Heart left ventricle (tissue), 13 donors: Measurements from ENCODE around the gene RNGTT.

Experiments
- CTCF ChIP-seq, 12 donors: fragments of 200-600 bp; sonication (generic) in 4 of 12; IDR thresholded peaks; one replicate each; pipeline versions ENCODE4 v1.5.0 to v1.8.0; 2018 to 2022; ENCODE audit warnings: antibody characterized with exemption in 12 of 12, mild to moderate bottlenecking in 5 of 12
- POLR2A ChIP-seq, 2 donors: fragments of 450-650 bp; IDR thresholded peaks; one replicate each; pipeline ENCODE4 v1.6.1; 2017; ENCODE audit warnings: antibody characterized with exemption in 2 of 2, mild to moderate bottlenecking in 2 of 2, moderate library complexity in 2 of 2
- donor health status: ischemic (EF 13 %, LVEDD 7.1; RV severe dilation, severe dysfunction).
- donor health status: DM: no; HTN: yes; CAD: no.
- donor health status: DM: no; HTN: no; CAD: no.
- donor health status: ischemic (EF 25% LVEDD 6.9; RV normal size, moderate dysfunction).
- donor health status: ischemic (EF 25% LVEDD 5.7; RV mildly dilated, moderate dysfunction).
- donor health status: ischemic (EF 35%, LVEDD 5.7; RV mildly dilated, moderate dysfunction).
- donor health status: nonischemic (EF 11% LVEDD 7.7; RV severe dilation, severe dysfunction).
- donor health status: DM: yes; HTN: yes; CAD: no.
- donor health status: PGD.
- donor health status: ischemic (EF 29% LVEDD 5.4; RV normal size, mild dysfunction).
- donor health status: nonischemic (EF 23%, LVEDD 6.1; RV moderate dilation, normal function).

GRCh38 chr6:89010825-89011224, 47.4 kb upstream of the RNGTT start:
- no peak for TF ChIP-seq CTCF (IDR thresholded peaks at IDR 0.05)
- TF ChIP-seq POLR2A (IDR thresholded peaks at IDR 0.05) = no peak
